GM23338 (cell line): Measurements from ENCODE around the gene UBLCP1. TPM values are rescaled to one million over a fixed set of nuclear protein-coding genes. Genes with fewer than 3 reads are reported as not detected.

Experiments
- ATAC-seq: fragments of 200-7000 bp; cut with Tn5 transposase; 3 replicates; pipeline ENCODE4 v1.9.1; 2020
- DNase-seq: peaks from one replicate; pipeline ENCODE4 v3.0.0-alpha.2; 2015; ENCODE audit warnings: low spot score
- H2AFZ ChIP-seq: fragments of 200-600 bp; sonication (generic); 2 replicates; pipeline ENCODE4 v1.8.0; 2016; ENCODE audit warnings: antibody characterized with exemption, mild to moderate bottlenecking, moderate library complexity
- H3F3A ChIP-seq: fragments of 200-600 bp; sonication (generic); replicated peaks from 2 replicates; pipeline ENCODE4 v1.8.0; 2017; ENCODE audit warnings: antibody characterized with exemption, mixed run types, low read depth
- H3K27ac ChIP-seq: fragments of 200-600 bp; sonication (generic); 2 replicates; pipeline ENCODE4 v1.6.1; 2016; ENCODE audit warnings: low read depth
- H3K27me3 ChIP-seq: fragments of 200-600 bp; sonication (generic); 2 replicates; pipeline ENCODE4 v1.8.0; 2016; ENCODE audit warnings: mild to moderate bottlenecking, mixed run types, moderate library complexity; ENCODE audit not compliant: insufficient read depth
- H3K36me3 ChIP-seq: fragments of 200-600 bp; sonication (generic); 2 replicates; pipeline ENCODE4 v1.8.0; 2016; ENCODE audit warnings: mild to moderate bottlenecking; ENCODE audit not compliant: insufficient read depth
- H3K4me1 ChIP-seq: fragments of 200-600 bp; sonication (generic); 2 replicates; pipeline ENCODE4 v1.8.0; 2016; ENCODE audit warnings: mild to moderate bottlenecking, moderate library complexity; ENCODE audit not compliant: insufficient read depth
- H3K4me2 ChIP-seq: fragments of 200-600 bp; sonication (generic); 2 replicates; pipeline ENCODE4 v1.7.1; 2017; ENCODE audit warnings: mixed run types
- H3K4me3 ChIP-seq: fragments of 200-600 bp; sonication (generic); 2 replicates; pipeline ENCODE4 v1.6.1; 2016; ENCODE audit warnings: mixed run types
- H3K79me2 ChIP-seq: fragments of 200-600 bp; sonication (generic); replicated peaks from 2 replicates; pipeline ENCODE4 v1.8.0; 2017; ENCODE audit warnings: mild to moderate bottlenecking; ENCODE audit not compliant: insufficient read depth
- H3K9me2 ChIP-seq: fragments of 200-600 bp; sonication (generic); 2 replicates; pipeline ENCODE4 v1.8.0; 2017; ENCODE audit not compliant: insufficient read depth
- H4K20me1 ChIP-seq: fragments of 200-600 bp; sonication (generic); replicated peaks from 2 replicates; pipeline ENCODE4 v1.8.0; 2017; ENCODE audit warnings: mild to moderate bottlenecking; ENCODE audit not compliant: insufficient read depth
- H3K27ac Mint-ChIP-seq: 2 replicates; pipeline ENCODE4 v1.8.0; 2020; ENCODE audit warnings: inconsistent platforms, mild to moderate bottlenecking, moderate library complexity, mixed read lengths
- H3K27me3 Mint-ChIP-seq: 3 replicates; pipeline ENCODE4 v1.8.0; 2022; ENCODE audit warnings: low read depth, mild to moderate bottlenecking, moderate library complexity, mixed read lengths, inconsistent platforms; ENCODE audit not compliant: insufficient read depth, poor library complexity
- H3K36me3 Mint-ChIP-seq: 3 replicates; pipeline ENCODE4 v1.8.0; 2021; ENCODE audit warnings: low read depth, mild to moderate bottlenecking, inconsistent platforms, moderate library complexity, mixed read lengths
- H3K4me1 Mint-ChIP-seq: 3 replicates; pipeline ENCODE4 v1.8.0; 2020; ENCODE audit warnings: mild to moderate bottlenecking, inconsistent platforms, mixed read lengths
- H3K4me3 Mint-ChIP-seq: 3 replicates; pipeline ENCODE4 v1.8.0; 2021; ENCODE audit warnings: moderate library complexity, mild to moderate bottlenecking, inconsistent platforms, mixed read lengths
- H3K9me3 Mint-ChIP-seq: 3 replicates; pipeline ENCODE4 v1.8.0; 2020; ENCODE audit warnings: moderate library complexity, mild to moderate bottlenecking, inconsistent platforms, mixed read lengths
- CREB1 ChIP-seq: fragments of 250-450 bp; sonication (Bioruptor Pico); IDR thresholded peaks from 2 replicates; pipeline ENCODE4 v1.5.0; 2020; ENCODE audit warnings: low read depth, mild to moderate bottlenecking, moderate library complexity
- EZH2 ChIP-seq: fragments of 200-600 bp; sonication (generic); IDR thresholded peaks from one replicate; pipeline ENCODE4 v1.8.0; 2017; ENCODE audit warnings: antibody characterized with exemption, mild to moderate bottlenecking, low read depth; ENCODE audit not compliant: unreplicated experiment
- EZH2phosphoT487 ChIP-seq: fragments of 200-600 bp; sonication (generic); IDR thresholded peaks from one replicate; pipeline ENCODE4 v1.8.1; 2018; ENCODE audit warnings: antibody characterized with exemption; ENCODE audit not compliant: unreplicated experiment
- JUNB ChIP-seq: IDR thresholded peaks from one replicate; pipeline ENCODE4 v1.6.1; 2016; ENCODE audit warnings: antibody characterized with exemption; ENCODE audit not compliant: unreplicated experiment
- NANOG ChIP-seq: IDR thresholded peaks from 2 replicates; pipeline ENCODE4 v1.6.1; 2016; ENCODE audit warnings: antibody characterized with exemption, borderline replicate concordance
- POLR2AphosphoS5 ChIP-seq: IDR thresholded peaks from 2 replicates; pipeline ENCODE4 v1.6.1; 2016; ENCODE audit warnings: antibody characterized with exemption, low read depth
- REST ChIP-seq: IDR thresholded peaks from one replicate; pipeline ENCODE4 v1.6.1; 2018; ENCODE audit warnings: antibody characterized with exemption; ENCODE audit not compliant: unreplicated experiment
- STAT1 ChIP-seq: IDR thresholded peaks from one replicate; pipeline ENCODE4 v1.6.1; 2016; ENCODE audit warnings: antibody characterized with exemption; ENCODE audit not compliant: unreplicated experiment
- ZNF114 ChIP-seq: fragments of 250-450 bp; sonication (Bioruptor Pico); IDR thresholded peaks from 2 replicates; pipeline ENCODE4 v1.5.0; 2020; ENCODE audit warnings: mild to moderate bottlenecking, moderate library complexity
- ZNF331 ChIP-seq: fragments of 250-450 bp; sonication (Bioruptor Pico); IDR thresholded peaks from 2 replicates; pipeline ENCODE4 v1.5.0; 2020; ENCODE audit warnings: low read depth, mild to moderate bottlenecking, moderate library complexity
- polyA plus RNA-seq: library from polyadenylated mRNA; unstranded; fragments of >200 nt; fragmentation: Nextera tagmentation; extraction: Ambion mirVana; gene quantifications from 2 replicates; pipeline ENCODE4 v1.2.1, GENCODE V29; 2016
- total RNA-seq: library from RNA; depleted of rRNA; stranded (reverse); fragments of >200 nt; shearing (Covaris generic); gene quantifications from 2 replicates; pipeline ENCODE4 v1.2.3, GENCODE V29; 2014
- TF ChIP-seq, protein P1 (sequence below): IDR thresholded peaks from 2 replicates; pipeline ENCODE4 v1.6.1; 2016; ENCODE audit warnings: antibody characterized with exemption
- TF ChIP-seq, protein P2 (sequence below), 2 experiments: fragments of 200-600 bp in 1 of 2; sonication (generic) in 1 of 2; conservative IDR thresholded peaks; 2 replicates each; pipeline versions ENCODE4 v1.5.1 to v1.6.1; 2016 to 2017; ENCODE audit warnings: antibody characterized with exemption in 2 of 2, low read depth in 2 of 2, mild to moderate bottlenecking in 2 of 2, moderate library complexity in 1 of 2
- TF ChIP-seq, protein P3 (sequence below): fragments of 250-450 bp; sonication (Bioruptor Pico); IDR thresholded peaks from 2 replicates; pipeline ENCODE4 v1.5.0; 2020; ENCODE audit warnings: mild to moderate bottlenecking, moderate library complexity

Gene UBLCP1
- total and polyA plus RNA-seq, 2 experiments from 2014 or later: 45.0 to 56.1 TPM

GRCh38 chr5:159216454-159216853 is 46.6 kb upstream of the UBLCP1 start:
- TF ChIP-seq, protein P1, sequence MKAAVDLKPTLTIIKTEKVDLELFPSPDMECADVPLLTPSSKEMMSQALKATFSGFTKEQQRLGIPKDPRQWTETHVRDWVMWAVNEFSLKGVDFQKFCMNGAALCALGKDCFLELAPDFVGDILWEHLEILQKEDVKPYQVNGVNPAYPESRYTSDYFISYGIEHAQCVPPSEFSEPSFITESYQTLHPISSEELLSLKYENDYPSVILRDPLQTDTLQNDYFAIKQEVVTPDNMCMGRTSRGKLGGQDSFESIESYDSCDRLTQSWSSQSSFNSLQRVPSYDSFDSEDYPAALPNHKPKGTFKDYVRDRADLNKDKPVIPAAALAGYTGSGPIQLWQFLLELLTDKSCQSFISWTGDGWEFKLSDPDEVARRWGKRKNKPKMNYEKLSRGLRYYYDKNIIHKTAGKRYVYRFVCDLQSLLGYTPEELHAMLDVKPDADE: no peak
- TF ChIP-seq, protein P2, sequence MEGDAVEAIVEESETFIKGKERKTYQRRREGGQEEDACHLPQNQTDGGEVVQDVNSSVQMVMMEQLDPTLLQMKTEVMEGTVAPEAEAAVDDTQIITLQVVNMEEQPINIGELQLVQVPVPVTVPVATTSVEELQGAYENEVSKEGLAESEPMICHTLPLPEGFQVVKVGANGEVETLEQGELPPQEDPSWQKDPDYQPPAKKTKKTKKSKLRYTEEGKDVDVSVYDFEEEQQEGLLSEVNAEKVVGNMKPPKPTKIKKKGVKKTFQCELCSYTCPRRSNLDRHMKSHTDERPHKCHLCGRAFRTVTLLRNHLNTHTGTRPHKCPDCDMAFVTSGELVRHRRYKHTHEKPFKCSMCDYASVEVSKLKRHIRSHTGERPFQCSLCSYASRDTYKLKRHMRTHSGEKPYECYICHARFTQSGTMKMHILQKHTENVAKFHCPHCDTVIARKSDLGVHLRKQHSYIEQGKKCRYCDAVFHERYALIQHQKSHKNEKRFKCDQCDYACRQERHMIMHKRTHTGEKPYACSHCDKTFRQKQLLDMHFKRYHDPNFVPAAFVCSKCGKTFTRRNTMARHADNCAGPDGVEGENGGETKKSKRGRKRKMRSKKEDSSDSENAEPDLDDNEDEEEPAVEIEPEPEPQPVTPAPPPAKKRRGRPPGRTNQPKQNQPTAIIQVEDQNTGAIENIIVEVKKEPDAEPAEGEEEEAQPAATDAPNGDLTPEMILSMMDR (conservative IDR thresholded peaks at IDR 0.05; ENCODE audit: low read depth in 2 of 2): no peak
- TF ChIP-seq, protein P3, sequence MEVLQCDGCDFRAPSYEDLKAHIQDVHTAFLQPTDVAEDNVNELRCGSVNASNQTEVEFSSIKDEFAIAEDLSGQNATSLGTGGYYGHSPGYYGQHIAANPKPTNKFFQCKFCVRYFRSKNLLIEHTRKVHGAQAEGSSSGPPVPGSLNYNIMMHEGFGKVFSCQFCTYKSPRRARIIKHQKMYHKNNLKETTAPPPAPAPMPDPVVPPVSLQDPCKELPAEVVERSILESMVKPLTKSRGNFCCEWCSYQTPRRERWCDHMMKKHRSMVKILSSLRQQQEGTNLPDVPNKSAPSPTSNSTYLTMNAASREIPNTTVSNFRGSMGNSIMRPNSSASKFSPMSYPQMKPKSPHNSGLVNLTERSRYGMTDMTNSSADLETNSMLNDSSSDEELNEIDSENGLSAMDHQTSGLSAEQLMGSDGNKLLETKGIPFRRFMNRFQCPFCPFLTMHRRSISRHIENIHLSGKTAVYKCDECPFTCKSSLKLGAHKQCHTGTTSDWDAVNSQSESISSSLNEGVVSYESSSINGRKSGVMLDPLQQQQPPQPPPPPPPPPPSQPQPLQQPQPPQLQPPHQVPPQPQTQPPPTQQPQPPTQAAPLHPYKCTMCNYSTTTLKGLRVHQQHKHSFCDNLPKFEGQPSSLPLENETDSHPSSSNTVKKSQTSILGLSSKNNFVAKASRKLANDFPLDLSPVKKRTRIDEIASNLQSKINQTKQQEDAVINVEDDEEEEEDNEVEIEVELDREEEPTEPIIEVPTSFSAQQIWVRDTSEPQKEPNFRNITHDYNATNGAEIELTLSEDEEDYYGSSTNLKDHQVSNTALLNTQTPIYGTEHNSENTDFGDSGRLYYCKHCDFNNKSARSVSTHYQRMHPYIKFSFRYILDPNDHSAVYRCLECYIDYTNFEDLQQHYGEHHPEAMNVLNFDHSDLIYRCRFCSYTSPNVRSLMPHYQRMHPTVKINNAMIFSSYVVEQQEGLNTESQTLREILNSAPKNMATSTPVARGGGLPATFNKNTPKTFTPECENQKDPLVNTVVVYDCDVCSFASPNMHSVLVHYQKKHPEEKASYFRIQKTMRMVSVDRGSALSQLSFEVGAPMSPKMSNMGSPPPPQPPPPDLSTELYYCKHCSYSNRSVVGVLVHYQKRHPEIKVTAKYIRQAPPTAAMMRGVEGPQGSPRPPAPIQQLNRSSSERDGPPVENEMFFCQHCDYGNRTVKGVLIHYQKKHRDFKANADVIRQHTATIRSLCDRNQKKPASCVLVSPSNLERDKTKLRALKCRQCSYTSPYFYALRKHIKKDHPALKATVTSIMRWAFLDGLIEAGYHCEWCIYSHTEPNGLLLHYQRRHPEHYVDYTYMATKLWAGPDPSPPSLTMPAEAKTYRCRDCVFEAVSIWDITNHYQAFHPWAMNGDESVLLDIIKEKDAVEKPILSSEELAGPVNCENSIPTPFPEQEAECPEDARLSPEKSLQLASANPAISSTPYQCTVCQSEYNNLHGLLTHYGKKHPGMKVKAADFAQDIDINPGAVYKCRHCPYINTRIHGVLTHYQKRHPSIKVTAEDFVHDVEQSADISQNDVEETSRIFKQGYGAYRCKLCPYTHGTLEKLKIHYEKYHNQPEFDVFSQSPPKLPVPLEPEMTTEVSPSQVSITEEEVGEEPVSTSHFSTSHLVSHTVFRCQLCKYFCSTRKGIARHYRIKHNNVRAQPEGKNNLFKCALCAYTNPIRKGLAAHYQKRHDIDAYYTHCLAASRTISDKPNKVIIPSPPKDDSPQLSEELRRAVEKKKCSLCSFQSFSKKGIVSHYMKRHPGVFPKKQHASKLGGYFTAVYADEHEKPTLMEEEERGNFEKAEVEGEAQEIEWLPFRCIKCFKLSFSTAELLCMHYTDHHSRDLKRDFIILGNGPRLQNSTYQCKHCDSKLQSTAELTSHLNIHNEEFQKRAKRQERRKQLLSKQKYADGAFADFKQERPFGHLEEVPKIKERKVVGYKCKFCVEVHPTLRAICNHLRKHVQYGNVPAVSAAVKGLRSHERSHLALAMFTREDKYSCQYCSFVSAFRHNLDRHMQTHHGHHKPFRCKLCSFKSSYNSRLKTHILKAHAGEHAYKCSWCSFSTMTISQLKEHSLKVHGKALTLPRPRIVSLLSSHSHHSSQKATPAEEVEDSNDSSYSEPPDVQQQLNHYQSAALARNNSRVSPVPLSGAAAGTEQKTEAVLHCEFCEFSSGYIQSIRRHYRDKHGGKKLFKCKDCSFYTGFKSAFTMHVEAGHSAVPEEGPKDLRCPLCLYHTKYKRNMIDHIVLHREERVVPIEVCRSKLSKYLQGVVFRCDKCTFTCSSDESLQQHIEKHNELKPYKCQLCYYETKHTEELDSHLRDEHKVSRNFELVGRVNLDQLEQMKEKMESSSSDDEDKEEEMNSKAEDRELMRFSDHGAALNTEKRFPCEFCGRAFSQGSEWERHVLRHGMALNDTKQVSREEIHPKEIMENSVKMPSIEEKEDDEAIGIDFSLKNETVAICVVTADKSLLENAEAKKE (CRISPR knock-in tag): no peak
- TF ChIP-seq EZH2phosphoT487: no peak
- no peak for TF ChIP-seq ZNF114 (CRISPR knock-in tag)
- no peak for TF ChIP-seq ZNF331
- TF ChIP-seq POLR2AphosphoS5: no peak
- TF ChIP-seq EZH2: no peak
- TF ChIP-seq STAT1: no peak
- no peak for TF ChIP-seq REST
- no peak for TF ChIP-seq JUNB
- TF ChIP-seq CREB1: no peak
- no peak for TF ChIP-seq NANOG
- no peaks in the 10 kb centered on the region for H4K20me1 ChIP-seq
- no peak overlapping the region for H2AFZ ChIP-seq
- peaks cover 6% of the 10 kb centered on the region for H3K4me1 ChIP-seq
- no peak for DNase-seq
- no peak overlapping the region for H3K27ac ChIP-seq
- H3K4me1 Mint-ChIP-seq: peaks cover 9% of the 10 kb centered on the region; the same call in 2 of the 3 replicates
- no peak overlapping the region for H3K4me3 ChIP-seq
- no peaks in the 10 kb centered on the region; the same call in none of the 2 replicates for H3K27me3 ChIP-seq
- no peaks in the 10 kb centered on the region for H3K9me3 Mint-ChIP-seq
- H3K27me3 Mint-ChIP-seq: peaks cover 2% of the 10 kb centered on the region
- H3K4me2 ChIP-seq: no peak overlapping the region
- no peaks in the 10 kb centered on the region for H3F3A ChIP-seq
- no peaks in the 10 kb centered on the region for H3K36me3 ChIP-seq
- ATAC-seq: no peak
- no peaks in the 10 kb centered on the region for H3K36me3 Mint-ChIP-seq
- H3K27ac Mint-ChIP-seq: no peak overlapping the region
- no peaks in the 10 kb centered on the region for H3K79me2 ChIP-seq
- no peak overlapping the region for H3K4me3 Mint-ChIP-seq
- no peaks in the 10 kb centered on the region for H3K9me2 ChIP-seq
